ENCODE results near the gene SUSD6.

The SUSD6 gene

GRCh38 chr14:69611172-69612013 is at the start of gene SUSD6:
SUSD6 (plus strand) TSS chr14:69611596; CDS start chr14:69658593, 46,997 bp downstream.
- peak; percentile 92 for DNase-seq

- no peak for DNase-seq
These were observed 49.5 kb upstream of the SUSD6 start for GRCh38 chr14:69561893-69562292.

GRCh38 chr14:69567563-69567962 is 43.8 kb upstream of the SUSD6 start:
- no peak for DNase-seq

- no peak for DNase-seq
These were observed 41.5 kb upstream of the SUSD6 start for GRCh38 chr14:69569859-69570258.

GRCh38 chr14:69570836-69571330 is 40.5 kb upstream of the SUSD6 start:
- no peak for DNase-seq

GRCh38 chr14:69571449-69572029 is 39.9 kb upstream of the SUSD6 start:
- no peak for DNase-seq

GRCh38 chr14:69572030-69572840 is 39.2 kb upstream of the SUSD6 start:
- DNase-seq = peak; percentile 23

- peak; percentile 10 for DNase-seq
These were observed 38.6 kb upstream of the SUSD6 start for GRCh38 chr14:69572841-69573135.

GRCh38 chr14:69573205-69573830 is 38.1 kb upstream of the SUSD6 start:
- no peak for DNase-seq

- DNase-seq = no peak
These were observed 37.5 kb upstream of the SUSD6 start for GRCh38 chr14:69573831-69574262.

- peak; percentile 45 for DNase-seq
These were observed 37.0 kb upstream of the SUSD6 start, which contains the start of gene CCDC177 for GRCh38 chr14:69574263-69574953. CCDC177 (minus strand) TSS chr14:69574871; CDS start chr14:69573622, 1,249 bp downstream.

GRCh38 chr14:69574954-69575295 is 36.5 kb upstream of the SUSD6 start:
- DNase-seq = no peak

- DNase-seq = no peak
These were observed 31.9 kb upstream of the SUSD6 start for GRCh38 chr14:69579476-69579875.

GRCh38 chr14:69580009-69580577 is 31.3 kb upstream of the SUSD6 start:
- DNase-seq = peak; percentile 83

- no peak for DNase-seq
These were observed 30.0 kb upstream of the SUSD6 start for GRCh38 chr14:69581316-69581935.

- DNase-seq = peak; percentile 79
These were observed 29.2 kb upstream of the SUSD6 start for GRCh38 chr14:69582212-69582611.

- DNase-seq = peak; percentile 9
These were observed 28.6 kb upstream of the SUSD6 start for GRCh38 chr14:69582829-69583228.

GRCh38 chr14:69584389-69584788 is 27.0 kb upstream of the SUSD6 start:
- no peak for DNase-seq

- peak; percentile 64 for DNase-seq
These were observed 25.0 kb upstream of the SUSD6 start for GRCh38 chr14:69586404-69586803.

- no peak for DNase-seq
These were observed 24.0 kb upstream of the SUSD6 start for GRCh38 chr14:69587389-69587788.

GRCh38 chr14:69591317-69591716 is 20.1 kb upstream of the SUSD6 start:
- no peak for DNase-seq
